GM19452 (cell line): ENCODE measurements around the gene SYVN1.
A peak's percentile ranks its signal among the peaks of the same experiment; 100 is the strongest.
"Not testable (repeated sequence)": the region's sequence is repeated elsewhere in the genome, so short reads cannot be mapped to it uniquely, and the experiment has no call there.

Source experiments
- ATAC-seq: cut with Tn5 transposase; IDR thresholded peaks from one replicate; pipeline ENCODE4 v1.9.1; 2021; ENCODE audit not compliant: unreplicated experiment

SYVN1 gene

GRCh38 chr11:65151331-65151899 is 17.1 kb upstream of the SYVN1 start:
- ATAC-seq: no peak

DNA sequence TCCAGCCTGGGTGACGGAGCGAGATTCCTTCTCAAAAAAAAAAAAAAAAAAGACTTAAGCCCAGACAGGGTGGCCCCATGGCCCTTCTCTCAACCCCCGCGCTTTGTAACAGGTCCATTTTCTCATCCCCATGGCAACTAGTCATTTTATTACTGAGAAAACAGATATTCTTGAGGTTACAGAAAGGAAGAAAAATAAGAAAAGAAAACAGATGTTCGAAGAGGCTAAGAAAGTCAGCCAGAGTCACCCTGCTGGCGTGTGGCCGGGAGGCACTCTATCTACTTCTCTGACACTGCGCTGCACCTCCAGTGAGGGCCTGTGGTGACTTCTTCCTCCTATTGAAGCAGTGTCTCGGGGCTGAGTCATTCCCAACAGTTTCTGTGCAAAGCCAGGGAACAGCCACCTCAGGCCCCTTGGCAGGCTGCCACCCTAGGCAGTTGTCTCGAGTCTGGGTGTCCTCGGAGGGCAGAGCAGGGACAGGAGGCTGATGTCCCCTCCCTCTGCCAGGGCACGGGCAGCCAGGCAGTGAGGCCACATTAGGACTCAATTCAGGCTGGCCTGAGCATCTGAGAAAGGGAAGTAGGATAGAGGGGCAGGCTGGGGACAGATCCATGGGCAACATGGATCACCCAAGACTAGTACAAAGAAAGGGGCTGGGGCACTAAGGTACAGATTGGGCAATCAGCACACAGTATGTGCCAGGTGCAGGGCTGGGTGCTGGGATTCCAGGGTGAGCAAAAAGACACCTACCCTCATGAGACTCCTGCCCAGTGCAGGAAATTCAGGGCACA is 16.4 kb upstream of the SYVN1 start:
- no peak for ATAC-seq

DNA sequence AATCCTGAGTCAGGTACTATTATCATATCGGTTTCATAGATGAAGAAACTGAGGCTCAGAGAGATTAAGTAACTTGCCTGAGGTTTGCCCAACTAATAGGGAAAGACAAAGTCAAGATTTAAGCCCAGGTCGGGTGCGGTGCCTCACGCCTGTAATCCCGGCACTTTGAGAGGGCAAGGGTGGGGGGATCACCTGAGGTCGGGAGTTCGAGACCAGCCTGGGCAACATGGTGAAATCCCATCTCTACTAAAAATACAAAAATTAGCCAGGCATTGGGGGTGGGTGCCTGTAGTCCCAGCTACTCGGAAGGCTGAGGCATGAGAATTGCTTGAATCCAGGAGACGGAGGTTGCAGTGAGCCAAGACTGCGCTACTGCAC is 15.8 kb upstream of the SYVN1 start:
- ATAC-seq: not testable (repeated sequence)

- ATAC-seq: no peak
Measured at GRCh38 chr11:65148657-65149056, 14.3 kb upstream of the SYVN1 start.

DNA sequence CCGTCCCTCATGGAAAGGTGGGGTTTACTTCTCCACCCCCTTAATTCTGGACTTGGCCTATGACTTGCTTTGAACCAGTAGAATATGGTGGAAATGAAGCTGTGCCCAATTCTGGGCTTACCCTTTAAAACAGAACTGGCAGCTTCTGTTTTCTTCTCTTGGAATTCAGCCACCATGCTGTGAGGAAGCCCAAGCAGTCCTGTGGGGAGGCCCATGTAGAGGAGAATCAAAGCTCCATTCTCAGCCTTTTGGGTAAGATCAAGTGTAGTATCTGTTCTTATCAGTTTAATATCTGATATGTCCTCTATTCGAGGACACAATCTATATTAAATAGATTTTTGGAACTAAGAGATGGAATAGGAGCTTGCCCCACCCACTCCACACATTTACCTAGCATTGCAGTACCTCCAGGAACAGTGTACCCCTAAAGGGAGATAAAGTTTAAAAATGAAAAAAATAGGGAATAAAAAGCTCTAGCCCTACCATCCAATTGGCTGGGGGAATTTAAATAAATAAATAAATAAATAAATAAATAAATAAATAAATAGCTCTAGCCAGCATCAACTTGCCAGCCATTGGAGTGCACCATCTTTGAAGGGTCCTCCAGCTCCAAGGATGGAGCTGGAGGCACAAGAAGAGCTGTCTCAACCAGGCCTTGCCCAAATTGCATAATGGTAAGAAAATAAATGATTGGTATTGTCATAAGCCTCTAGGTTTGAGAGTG is 13.2 kb upstream of the SYVN1 start:
- no peak for ATAC-seq

DNA sequence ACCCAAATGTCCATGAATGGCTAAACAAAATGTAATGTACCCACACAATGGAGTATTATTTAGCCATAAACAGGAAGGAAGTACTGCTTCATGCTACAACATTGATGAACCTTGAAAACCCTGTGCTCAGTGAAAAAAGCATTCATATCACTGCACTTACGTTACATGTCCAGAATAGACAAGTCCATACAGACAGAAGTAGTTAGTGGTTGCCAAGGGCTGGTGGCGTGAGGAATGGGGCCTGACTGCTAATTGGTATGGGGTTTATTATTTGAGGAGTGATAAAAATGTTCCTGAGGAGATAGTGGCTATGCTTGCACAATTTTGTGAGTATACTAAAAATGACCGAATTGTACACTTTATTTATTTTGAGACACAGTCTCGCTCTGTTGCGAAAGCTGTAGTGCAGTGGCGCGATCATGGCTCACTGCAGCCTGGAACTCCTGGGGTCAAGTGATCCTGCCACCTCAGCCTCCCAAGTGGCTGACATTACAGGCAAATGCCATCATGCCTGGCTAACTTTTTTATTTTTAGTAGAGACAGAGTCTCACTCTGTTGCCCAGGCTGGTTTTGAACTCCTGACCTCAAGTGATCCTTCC is 7.7 kb upstream of the SYVN1 start:
- ATAC-seq: no peak

GRCh38 chr11:65136515-65137096 is 2.3 kb upstream of the SYVN1 start:
- no peak for ATAC-seq

GRCh38 chr11:65135633-65136145 is 1.4 kb upstream of the SYVN1 start:
- ATAC-seq: no peak

DNA sequence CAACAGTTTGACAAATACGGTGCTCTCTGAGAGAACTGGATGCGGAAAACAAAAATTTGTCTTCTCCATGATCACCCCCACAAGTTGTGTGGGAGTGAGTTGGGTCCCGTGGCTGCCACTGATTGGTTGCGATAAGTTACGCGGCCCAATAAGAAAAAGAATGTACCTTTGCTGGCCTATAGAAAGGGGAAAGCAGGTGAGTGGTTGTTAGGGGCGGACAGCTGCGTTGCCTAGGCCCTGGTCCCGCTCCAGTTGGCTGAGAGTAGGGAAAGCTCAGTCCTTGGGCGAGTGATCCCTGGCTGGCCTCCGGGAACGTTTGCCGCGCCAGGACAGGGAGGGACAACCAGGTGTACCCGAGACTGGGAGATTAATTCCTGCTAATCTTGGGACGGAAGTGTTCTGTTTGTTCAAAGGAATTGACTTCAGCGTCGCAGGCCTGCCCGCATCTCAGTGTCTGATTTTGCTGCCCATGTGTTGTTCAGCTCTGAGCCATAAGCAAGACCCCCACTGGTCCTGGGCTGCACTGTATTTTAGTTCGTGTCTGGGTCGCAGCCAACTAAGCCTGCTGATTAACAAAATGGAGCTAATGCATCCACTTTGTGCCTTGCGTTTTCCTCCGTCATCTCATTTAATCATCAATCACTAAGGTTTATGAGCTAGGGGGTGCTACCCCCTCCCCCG is 773 bp upstream of the SYVN1 start:
- peak; percentile 70 for ATAC-seq

GRCh38 chr11:65133724-65134123 is 595 bp downstream of the SYVN1 start:
- no peak for ATAC-seq

DNA sequence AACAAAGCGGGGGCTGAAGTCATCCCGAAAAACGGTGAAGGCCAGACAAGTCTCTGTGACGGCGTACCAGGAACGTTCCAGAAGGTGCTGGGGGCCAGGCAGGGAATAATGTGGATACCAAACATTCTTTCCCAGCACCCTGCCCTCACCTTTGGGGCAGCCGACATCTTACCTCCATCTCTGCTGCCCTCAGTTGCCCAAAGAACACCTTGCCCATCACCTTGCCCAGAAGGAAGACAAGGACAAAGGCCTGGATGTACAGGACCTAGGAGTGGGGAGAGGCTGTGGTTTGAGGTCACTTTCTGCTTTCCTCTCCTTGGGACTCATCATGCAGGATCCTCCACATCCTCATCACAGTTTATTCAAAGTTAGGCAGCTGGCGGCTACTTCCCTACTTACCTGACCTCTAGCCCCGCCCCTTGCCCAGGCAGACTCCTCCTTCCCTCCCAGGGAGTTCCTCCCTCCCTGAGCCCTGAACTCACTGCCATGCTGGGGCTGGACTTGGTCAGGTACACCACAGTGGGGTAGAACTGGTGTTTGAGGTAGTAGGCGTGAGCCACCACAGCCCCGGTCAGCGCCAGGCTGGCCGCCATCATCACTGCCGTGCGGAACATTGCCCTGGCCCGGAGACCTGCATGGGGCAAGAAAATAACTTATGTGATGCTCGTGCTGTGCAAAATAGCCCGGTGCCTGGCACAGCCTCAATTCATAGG is 1.2 kb downstream of the SYVN1 start:
- no peak for ATAC-seq

DNA sequence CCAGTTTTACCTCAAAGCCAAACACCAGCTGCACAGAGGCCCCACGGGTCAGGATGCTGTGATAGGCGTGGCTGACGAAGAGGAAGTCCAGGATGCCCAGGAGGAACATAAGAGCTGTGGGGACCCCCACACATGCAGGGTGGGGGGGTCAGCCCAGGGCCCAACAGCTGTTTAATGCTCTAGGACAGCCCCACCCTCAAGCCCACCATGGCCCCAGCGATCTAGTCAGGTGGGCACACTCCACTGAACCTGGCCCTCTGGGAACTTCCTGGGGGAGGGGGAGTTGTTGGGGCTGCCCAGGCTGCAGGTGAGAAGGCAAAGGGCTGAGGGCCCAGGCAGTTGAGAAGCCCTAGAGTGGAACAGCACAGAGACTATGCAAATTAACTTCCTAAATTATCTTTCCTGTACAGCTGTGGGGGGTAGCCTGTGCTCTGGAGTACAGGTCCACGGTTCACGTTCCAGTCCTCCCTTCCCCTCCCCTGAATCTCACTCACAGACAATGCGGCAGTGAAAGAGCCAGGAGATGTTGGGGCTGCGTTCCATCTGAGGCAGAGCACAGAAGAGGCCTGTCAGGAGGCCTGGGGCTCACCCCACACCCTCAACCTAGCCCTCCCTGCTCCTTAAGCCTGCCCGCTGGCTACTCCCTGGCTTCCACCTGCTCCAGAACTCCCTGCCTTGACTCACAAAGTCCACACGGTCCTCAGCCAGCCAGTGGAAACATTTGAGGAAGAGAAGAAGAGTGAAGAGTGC is 1.9 kb downstream of the SYVN1 start:
- ATAC-seq: no peak

GRCh38 chr11:65131895-65132237 is 2.5 kb downstream of the SYVN1 start:
- ATAC-seq: no peak

DNA sequence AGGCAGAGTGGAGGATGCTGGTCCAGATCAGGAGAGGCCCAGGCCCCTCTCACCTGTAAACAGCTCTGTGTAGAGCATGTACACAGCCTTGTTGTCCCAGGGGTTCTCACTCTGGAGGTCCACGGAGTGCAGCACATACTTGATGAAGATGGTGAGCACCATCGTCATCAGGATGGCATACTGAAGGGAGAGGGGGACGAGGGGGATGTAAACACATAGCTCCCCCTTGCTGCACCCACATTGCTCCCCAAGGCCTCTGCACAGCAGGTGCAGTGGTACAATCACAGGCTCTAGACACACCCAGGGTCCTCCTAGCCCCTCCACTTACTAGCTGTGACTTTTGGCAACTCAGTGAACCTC is 2.9 kb downstream of the SYVN1 start:
- ATAC-seq: no peak

DNA sequence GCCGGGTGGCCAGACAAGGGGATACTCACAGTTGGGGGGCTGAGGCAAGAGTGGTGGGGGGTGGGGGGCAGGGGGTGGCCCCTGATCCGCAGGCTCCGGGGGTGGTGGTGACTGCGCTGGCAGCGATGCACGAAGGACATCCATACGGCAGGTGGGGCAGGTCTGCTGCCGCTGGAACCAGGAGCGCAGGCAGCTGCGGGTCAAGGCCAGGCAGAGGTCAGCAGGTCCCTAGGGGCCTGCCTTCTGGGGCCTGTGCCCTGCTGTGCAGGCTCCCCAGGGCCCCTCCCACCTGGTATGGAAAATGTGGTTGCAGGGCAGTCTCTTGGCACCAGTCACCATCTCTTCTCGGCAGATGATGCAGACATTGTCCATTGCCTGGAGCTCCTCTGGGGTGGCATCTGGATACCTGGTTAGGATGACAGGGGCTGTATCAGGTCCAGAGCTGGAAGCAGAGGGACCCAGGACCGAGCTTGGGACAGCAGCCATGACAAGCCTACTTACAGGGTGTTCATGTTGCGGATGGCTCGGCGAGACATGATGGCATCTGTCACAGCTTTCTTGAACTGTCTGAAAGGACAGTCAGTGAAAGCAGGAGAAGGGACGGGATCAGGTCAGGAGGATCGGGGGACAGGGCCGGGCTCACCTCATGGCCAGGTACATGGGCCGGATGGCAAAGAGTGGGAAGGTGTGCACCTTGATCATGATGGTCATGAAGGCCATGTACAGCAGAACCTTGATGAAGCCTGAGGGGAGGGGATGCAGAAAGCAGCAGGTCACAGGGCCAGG is 3.5 kb downstream of the SYVN1 start:
- ATAC-seq: no peak

- no peak for ATAC-seq
Measured at GRCh38 chr11:65129649-65130441, 4.5 kb downstream of the SYVN1 start.

DNA sequence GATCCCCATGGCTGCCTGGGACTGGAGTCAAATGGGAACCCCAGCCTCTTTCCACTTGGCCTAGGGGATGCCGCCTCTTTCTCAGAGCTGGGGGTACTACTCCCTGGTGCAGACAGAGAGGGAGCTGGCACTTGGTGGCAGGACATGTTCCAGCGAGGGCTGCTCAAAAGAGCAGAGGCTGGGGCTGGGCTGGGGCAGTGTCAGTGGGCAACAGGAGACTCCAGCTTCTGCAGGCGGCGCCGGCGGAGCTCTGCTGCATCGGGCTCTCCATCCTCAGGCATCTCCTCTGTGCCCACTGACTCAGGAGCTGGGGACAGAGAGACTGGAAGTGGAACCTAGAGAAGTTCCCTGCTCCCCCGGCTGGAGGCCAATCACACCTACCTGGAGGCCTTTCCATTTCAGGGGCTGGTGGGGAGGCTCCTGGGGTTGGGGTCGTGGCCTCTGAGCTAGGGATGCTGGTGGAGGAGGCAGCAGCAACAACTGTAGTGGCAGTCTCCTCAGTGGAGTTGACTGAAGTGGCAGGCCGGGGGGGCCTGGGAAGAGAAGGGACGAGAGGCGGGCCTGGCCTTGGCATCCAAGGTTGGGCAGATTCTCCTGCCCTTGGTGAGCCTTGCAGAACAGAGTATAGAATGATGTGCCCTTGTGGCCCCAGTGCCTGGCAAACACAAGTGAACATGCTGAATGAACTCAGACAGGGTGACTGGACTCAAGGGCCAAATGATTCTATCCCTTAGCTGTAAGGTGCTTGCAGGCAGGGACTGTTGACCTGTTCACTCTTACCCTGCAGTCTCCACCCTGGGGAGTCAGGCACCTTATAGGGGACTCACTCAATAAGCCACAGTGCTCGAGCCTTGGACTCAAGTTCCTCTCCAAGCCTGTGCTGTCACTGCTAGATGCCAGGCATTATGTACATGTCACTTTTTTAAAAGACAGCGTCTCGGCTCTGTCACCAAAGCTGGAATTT is 5.9 kb downstream of the SYVN1 start:
- no peak for ATAC-seq
